Astrocyte of the cerebellum (primary cell): ENCODE results near the gene FTH1.

Experiments used
- DNase-seq: peaks from one replicate; pipeline ENCODE4 v3.0.0-alpha.2; 2011; ENCODE audit warnings: low read depth
- H3K4me3 ChIP-seq: 2 replicates; pipeline ENCODE4 v1.5.1; 2011; ENCODE audit warnings: mild to moderate bottlenecking, low read depth, low read length, moderate library complexity
- in situ Hi-C: cut with HindIII; loops from 2 replicates; pipeline ENCODE4 v1.10.0; 2017; ENCODE audit warnings: low sequenced_read_pairs
- TF ChIP-seq, protein P1 (sequence below): IDR thresholded peaks from 2 replicates; pipeline ENCODE4 v1.5.1; 2012; ENCODE audit warnings: low read length, low read depth, moderate library complexity, mild to moderate bottlenecking; ENCODE audit errors: missing control alignments

FTH1 gene

DNA sequence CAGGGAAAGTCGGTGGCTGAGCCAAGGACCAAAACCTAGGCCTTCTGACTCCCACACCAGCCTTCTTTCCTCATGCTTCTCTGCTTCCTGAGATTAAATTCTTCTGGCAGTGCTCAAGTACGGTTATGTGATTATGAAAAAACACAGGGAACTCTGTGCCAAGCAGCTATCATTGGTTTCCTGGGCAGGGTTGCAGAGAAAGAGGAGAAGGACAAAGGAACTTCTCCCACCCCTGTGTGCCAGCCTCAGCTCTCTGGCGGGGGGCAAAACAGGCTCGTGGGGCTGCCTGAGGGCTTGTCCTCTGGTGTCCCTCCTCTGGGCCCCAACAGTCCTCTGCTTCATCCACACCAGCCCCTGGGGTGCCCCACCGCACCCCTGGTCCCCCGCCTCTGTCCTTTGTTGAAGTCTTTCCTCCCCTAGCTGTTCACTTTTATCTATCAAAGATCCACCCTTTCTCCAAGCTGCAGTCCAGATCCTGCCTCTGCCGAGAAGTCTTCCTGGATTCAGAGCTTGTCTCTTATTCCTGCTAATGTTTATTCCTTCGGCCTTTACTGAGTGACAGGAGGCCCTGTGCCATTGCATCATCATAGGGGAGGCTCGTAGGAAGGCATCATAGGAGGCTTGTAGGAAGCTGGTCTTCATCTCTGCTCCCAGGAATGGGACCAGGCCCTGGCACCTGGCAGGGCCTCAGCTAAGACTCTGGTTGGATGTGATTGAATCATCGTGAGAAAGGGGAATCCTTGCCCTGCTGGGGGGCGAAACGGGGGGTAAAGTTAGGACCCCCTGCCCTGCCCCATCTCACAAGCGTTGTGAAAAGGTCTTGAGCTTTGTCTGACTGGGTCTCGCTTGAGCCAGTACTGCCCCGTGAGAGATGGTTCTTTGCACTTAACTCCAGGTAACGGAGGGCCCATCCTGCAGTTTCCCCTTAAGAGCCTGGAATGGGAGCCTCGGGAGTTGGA, 11.5 kb upstream of the FTH1 start:
- no peak overlapping the region for H3K4me3 ChIP-seq
- DNase-seq, result no peak
- TF ChIP-seq, protein P1, sequence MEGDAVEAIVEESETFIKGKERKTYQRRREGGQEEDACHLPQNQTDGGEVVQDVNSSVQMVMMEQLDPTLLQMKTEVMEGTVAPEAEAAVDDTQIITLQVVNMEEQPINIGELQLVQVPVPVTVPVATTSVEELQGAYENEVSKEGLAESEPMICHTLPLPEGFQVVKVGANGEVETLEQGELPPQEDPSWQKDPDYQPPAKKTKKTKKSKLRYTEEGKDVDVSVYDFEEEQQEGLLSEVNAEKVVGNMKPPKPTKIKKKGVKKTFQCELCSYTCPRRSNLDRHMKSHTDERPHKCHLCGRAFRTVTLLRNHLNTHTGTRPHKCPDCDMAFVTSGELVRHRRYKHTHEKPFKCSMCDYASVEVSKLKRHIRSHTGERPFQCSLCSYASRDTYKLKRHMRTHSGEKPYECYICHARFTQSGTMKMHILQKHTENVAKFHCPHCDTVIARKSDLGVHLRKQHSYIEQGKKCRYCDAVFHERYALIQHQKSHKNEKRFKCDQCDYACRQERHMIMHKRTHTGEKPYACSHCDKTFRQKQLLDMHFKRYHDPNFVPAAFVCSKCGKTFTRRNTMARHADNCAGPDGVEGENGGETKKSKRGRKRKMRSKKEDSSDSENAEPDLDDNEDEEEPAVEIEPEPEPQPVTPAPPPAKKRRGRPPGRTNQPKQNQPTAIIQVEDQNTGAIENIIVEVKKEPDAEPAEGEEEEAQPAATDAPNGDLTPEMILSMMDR, result no peak
- in situ Hi-C loops, result no loop called here

DNA sequence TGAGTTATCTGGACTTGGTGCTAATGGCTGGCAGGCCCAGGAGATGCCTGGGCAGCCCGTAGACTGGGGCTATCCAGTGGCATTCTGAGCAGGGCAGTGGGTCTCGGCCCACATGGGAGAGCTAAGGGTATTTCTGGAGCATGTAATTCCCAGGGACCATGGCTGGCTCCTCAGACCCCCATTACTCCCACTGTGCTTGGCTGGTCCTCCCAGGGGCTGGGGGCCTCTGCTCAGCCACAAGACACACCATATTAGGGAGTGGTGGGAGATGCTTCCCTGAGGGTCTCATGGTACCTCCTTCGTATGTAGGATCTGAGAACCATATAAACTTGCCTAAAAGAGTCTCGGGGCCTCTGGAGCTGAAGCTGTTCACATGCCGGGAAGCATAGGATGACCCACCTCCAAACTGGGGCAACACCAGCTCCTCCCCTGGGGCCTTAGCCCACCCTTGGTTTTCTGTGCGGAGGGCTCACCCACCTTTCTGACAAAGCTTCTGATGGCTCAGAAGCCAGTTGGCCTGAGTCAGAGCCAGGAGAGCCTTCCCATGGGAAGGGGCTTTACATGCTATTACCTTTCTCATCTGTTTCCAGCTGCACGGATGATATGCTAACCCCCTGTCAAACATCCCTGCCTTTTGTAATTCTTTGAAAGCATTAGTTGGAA, 9.5 kb upstream of the FTH1 start:
- no peak overlapping the region for H3K4me3 ChIP-seq
- TF ChIP-seq, protein P1, result no peak
- in situ Hi-C loops, result no loop called here
- no peak for DNase-seq

DNA sequence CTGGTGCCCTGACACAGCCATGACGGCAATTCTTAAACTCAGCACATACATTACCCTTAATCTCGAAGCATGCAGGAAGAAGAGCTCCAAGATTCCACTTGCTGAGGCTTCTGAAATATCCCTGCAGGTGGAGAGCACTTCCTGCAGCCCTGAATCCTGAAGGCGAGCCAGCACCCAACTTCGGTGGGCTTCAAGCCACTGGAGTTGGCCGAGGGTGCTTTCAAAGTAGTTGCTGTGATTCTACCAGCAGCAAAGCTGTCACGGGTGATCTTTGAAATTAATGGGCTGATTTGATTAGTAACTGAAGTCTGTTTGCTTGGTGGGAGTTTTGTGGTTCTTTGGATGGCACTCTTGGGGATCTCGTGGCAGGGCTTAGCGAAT, 9.0 kb upstream of the FTH1 start:
- no peak for DNase-seq
- TF ChIP-seq, protein P1, result no peak
- in situ Hi-C loops, result no loop called here
- no peak overlapping the region for H3K4me3 ChIP-seq

DNA sequence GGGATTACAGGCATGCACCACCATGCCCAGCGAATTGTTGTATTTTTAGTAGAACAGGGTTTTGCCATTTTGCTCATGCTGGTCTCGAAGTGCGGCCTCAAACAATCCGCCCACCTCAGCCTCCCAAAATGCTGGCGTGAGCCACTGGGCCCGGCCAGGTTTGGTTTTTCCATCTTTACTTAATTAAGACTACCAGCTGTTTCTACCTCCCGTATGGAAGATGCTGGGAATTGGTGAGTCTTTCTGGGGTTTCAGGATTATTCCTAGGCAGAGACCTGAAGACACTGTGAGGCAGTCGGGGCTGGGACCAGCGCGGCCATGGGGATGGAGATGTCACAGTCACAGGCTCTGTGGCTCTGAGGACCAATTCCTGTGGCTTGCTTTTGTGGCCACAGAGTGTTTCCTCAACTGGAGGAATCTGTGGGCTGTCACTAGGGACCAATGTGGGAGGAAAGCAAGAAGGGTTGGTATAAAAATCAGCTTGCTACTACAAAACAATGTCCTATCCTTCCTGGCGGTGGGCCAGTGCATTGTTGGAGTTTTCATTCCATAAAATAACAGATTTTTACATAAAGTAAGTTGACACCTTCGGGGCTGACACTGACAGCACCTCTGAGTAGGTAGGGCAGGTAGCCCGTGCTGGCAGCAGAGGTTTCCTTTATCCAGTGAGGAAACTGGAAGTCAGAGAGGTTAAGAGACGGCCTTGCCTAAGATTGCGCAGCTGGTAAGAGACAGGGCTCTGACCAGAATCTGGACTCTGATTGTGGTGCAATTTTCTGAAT, 8.4 kb upstream of the FTH1 start:
- TF ChIP-seq, protein P1, result no peak
- no peak overlapping the region for H3K4me3 ChIP-seq
- in situ Hi-C loops, result no loop called here
- DNase-seq, result no peak

DNA sequence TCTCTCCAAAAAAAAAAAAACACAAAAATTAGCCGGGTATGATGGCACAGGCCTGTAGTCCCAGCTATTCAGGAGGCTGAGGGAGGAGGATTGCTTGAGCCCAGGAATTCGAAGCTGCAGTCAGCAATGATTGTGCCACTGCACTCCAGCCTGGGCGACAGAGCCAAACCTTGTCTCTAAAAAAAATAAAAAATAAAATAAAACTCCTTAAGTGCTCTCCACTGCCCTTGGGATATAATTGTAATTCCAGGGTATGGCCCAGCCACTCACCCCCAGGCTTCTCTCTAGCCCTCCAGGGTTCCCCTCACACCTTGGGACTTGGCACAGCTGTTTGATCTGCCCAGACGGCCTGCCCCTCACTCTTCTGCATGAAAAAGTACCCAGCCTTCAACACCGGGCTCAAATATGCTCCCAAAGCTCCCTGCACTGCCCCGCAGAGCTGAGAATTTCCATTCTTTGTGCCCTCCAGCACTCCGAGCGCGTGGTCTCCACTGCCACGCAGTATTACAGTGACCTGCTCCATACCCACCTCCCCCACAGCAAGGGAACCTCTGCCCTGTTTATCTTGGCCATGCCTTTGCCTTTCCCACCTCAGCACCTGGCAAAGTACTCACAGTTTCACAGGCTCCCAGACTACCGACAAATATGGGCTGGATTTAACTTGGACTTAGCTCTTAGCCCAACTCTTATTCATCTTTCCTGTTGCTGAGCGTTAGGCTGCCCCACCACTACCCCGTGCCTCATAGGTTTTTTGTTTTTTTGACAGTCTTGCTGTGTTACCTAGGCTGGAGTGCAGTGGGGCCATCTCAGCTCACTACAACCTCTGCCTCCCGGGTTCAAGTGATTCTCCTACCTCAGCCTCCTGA, 7.6 kb upstream of the FTH1 start:
- TF ChIP-seq, protein P1, result no peak
- in situ Hi-C loops, result no loop called here
- no peak for DNase-seq

More for the DNA sequence above, 7.6 kb upstream of the FTH1 start:
- H3K4me3 ChIP-seq, result no peak overlapping the region
